SKM-1 treated with dmso at 0.1 percent for 144 hours (cell line): ENCODE measurements around the gene FLNA.
"Not testable (repeated sequence)": the region's sequence is repeated elsewhere in the genome, so short reads cannot be mapped to it uniquely, and the experiment has no call there.

Experiments used
- DNase-seq: peaks from one replicate; lab custom pipeline; 2025; ENCODE audit not compliant: unreplicated experiment; lab: John Stamatoyannopoulos, UW

The FLNA gene, protein sequence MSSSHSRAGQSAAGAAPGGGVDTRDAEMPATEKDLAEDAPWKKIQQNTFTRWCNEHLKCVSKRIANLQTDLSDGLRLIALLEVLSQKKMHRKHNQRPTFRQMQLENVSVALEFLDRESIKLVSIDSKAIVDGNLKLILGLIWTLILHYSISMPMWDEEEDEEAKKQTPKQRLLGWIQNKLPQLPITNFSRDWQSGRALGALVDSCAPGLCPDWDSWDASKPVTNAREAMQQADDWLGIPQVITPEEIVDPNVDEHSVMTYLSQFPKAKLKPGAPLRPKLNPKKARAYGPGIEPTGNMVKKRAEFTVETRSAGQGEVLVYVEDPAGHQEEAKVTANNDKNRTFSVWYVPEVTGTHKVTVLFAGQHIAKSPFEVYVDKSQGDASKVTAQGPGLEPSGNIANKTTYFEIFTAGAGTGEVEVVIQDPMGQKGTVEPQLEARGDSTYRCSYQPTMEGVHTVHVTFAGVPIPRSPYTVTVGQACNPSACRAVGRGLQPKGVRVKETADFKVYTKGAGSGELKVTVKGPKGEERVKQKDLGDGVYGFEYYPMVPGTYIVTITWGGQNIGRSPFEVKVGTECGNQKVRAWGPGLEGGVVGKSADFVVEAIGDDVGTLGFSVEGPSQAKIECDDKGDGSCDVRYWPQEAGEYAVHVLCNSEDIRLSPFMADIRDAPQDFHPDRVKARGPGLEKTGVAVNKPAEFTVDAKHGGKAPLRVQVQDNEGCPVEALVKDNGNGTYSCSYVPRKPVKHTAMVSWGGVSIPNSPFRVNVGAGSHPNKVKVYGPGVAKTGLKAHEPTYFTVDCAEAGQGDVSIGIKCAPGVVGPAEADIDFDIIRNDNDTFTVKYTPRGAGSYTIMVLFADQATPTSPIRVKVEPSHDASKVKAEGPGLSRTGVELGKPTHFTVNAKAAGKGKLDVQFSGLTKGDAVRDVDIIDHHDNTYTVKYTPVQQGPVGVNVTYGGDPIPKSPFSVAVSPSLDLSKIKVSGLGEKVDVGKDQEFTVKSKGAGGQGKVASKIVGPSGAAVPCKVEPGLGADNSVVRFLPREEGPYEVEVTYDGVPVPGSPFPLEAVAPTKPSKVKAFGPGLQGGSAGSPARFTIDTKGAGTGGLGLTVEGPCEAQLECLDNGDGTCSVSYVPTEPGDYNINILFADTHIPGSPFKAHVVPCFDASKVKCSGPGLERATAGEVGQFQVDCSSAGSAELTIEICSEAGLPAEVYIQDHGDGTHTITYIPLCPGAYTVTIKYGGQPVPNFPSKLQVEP (N-terminal part only)

DNA sequence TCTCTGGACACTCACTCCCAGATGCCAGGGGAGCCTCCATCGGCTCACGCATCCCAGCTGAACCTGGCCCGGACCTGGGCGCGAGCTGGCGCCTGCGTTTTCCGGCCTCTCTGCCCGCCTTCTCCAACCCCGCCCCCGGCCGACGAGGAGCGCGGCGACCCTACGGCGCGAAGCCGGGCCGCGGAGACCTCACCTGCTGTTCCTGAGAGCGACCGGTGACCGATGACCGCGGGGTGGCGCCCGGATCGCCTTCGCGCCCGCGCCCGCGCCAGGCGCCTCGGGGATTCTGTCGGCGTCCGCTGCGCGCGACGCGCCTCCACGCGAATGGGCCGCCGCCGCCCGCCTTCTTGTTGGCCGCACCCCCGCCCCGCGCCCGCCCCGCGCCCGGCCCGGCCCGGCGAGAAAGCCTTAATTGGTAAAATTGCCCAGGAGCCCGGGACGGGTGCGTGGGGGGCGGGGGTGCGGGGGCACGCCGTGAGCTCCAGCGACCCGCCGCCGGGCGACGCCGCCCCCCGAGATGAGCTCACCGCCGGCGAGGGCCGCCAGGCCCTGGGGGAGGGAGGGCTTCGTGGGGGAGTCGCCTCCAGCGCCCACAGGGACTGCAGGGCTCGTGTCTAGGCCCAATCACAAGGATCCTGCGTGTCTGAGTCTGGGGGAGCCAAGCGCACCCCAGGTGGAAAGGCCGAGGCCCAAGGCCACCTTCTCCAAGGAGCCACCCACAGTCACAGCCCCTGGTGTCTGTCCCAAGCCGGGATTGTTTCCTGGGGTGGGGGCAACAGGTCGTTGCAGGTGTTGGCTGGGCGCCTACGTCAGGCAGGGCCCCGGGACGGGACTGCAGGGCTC is at the start of gene FLNA:
FLNA (minus strand) TSS at position 322 of the 843 bp plus-strand sequence. CDS start 3,389 bp downstream, outside the sequence.
- DNase-seq = peak; percentile 3

DNA sequence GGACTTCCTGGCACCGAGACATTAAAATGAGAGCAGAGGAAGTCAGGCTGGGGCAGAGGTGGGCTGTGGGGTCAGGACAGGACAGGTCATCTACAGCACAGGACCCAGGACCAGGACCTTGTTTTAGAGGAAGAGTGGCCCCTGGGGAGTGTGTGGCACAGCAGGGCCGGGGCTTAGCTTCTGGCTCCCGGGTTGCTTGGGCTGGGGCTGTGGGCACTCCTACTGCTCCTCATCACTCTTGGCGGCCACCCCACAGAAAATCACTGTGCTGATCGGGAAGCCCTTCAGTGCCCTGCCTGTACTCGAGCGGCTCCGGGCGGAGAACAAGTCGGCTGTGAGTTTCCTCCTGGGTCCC is 45.9 kb upstream of the FLNA start:
- no peak for DNase-seq

DNA sequence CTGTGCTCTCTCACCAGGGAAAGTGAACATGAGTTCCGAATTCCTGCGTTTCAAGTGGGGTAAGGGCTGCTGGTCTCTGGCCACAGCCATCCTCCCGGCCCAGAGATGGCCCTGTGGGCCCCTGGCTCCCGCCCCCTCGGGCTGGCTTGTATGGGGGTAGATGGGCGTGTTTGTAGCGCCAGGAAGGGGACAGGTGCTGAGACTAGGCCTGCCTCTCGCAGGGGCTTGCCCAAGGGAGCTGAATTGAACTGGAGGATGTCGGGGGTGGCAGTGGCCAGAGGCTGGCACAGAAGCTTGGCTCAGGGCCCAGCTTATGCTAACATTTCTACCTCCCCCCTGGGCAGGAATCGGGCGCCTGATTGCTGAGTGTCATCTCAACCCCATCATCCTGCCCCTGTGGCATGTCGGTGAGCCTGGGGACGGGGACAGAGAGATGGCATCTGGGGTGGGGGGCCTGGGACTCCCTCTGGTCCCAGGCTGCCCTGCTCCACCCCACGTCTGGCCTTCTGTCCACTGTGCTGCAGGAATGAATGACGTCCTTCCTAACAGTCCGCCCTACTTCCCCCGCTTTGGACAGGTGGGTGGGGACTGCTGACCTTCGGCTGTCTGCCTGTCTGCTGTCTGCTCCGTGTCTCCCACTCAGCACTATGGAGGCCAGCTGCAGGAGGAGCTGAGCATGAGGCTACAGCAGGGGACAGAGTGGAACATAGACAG is 45.4 kb upstream of the FLNA start:
- no peak for DNase-seq

DNA sequence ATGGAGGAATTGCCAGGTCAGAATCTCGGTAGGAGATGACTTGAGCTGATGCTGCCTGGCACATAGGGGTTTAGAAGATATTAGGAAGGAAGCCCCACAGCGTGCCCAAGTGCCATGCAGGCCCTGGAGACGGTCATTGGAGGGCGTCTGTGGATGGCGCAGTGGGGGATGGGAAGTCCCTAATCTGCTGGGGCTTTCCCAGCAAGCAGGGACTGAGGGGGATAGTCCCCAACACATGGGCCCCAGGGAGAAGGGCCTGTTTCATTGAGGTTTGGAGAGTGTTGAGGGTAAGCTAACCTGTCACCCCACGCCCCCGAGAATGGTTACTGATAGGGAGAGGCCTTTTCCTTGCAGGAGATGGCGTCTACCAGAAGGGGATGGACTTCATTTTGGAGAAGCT is 44.8 kb upstream of the FLNA start:
- no peak for DNase-seq

DNA sequence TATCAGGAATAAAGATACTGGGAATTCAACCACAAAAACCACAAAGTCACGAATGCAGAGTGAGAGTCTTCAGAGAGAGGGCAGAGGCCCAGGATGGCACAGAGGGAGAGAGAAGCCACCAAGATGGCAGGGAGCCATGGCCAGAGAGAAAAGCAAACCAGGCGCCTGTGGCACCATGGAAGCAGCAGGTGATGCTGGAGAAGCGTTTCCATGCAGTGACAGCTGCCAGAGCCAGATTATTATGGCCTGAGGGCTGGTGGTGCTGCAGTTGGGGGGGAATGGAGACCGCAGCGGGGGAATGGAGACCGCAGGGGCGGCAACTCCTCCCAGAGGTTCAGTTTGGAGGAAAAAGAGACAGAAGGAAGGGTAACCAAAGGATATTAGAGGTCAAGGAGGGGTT is 42.7 kb upstream of the FLNA start:
- no peak for DNase-seq

DNA sequence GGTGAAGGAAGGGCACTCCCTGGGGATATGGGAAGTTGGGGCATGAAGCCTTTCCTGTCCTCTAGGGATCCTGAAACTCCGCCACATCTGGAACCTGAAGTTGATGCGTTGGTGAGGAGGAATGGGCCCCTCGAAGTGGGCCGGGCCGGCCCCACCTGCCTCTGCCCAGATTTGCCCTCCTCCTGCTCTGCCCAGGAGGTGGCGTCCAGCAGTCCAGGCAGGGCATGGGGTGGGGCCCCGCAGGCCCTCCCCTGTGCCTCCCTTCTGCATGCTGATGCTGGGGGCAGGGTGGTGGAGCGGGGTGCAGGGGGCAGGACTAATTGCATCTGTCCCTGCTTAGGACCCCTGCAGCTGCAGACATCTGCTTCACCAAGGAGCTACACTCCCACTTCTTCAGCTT is 38.7 kb upstream of the FLNA start:
- no peak for DNase-seq

DNA sequence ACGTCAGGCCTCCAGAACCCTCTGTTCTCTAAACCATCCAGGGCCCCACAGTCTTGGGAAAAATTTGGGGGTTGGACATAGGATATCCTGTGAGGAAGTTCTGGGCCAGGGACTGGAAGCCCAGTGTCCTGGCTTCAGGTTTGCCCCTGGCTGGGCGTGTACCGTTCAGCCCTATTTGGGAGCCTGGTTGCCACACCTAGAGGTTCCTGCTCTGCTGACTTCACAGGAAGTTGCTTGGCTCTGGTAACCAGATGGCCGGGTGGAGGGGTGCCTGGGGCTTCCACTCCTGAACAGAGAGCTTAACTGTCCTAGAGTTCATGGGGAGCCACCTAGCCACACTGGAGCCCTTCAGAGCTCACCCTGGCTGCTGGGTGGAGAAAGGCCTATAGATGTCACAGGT is 38.0 kb upstream of the FLNA start:
- DNase-seq = no peak

DNA sequence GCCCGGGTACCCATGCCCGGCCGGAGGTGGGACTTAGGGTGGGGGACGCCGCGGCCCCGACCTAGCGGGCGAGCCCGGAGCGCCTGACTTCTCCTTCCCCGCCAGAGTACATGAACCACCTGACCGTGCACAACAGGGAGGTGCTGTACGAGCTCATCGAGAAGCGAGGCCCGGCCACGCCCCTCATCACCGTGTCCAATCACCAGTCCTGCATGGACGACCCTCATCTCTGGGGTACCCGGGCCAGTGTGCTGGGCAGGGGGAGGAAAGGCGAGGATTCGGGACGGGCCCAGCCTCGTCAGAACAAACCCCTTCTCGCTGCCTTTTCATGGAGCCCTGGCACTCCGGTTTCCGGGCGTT is 37.5 kb upstream of the FLNA start:
- no peak for DNase-seq

DNA sequence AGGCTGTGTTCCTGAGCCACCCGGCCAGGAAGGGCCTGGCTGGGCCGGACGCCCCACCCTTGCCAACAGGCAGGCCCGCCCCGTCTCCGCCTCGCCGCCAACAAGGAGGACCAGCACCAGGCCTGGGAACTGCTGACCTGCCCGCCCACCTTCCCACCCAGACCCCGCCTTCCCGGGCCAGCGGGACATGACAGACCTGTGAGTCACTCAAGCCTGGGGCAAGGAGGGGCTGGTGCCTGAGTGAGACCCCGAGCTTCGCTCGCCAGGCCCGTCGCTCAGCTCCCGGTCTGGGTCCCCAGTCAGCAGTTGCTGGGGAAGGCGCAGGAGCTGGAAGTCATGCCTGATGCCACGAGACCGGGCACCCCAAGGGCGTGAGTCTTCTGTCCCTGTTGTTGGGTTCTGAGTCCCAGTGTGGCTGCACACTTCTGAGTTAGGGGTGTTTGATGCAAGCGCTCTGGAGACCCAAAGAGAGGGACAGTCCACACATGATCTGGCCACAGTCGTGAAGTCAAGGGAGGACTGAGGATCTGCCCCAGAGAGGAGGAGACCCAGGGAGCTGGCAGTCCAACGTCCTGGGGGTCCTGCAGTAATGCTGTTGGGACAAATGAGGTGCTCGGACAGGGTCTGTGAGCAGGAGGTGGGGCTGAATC is 34.9 kb upstream of the FLNA start, which contains the start of gene DNASE1L1:
DNASE1L1 (minus strand) TSS at position 33 of the 650 bp plus-strand sequence. CDS start 3,686 bp downstream, outside the sequence.
- peak; percentile 62 for DNase-seq

DNA sequence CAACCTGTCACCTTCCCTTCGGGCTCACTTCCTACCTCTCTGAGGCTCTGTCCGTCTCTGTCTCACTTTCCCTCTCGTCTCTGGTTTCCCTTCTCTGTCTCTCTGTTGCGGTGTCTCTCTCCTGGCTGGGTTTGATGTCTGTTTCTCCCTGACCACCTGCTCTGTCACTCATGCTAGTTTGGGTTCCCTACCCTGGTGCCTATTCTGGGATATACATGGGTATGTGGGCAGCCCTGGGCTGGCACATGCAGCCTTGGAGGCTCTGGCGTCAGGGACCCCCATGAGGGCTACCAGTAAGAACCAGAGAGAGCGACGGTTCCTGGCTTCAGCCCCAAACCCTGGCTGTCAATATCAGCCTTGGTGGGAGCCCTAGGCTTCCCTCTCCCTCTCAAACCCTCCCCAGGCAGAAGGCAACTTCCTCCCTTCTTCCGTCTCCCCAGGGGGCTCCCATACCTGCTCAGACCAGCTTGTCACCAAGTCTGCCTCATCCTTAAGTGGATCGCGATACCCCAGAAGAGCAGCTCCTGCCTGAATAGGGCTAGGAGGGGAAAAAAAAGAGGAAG is 34.3 kb upstream of the FLNA start:
- no peak for DNase-seq

DNA sequence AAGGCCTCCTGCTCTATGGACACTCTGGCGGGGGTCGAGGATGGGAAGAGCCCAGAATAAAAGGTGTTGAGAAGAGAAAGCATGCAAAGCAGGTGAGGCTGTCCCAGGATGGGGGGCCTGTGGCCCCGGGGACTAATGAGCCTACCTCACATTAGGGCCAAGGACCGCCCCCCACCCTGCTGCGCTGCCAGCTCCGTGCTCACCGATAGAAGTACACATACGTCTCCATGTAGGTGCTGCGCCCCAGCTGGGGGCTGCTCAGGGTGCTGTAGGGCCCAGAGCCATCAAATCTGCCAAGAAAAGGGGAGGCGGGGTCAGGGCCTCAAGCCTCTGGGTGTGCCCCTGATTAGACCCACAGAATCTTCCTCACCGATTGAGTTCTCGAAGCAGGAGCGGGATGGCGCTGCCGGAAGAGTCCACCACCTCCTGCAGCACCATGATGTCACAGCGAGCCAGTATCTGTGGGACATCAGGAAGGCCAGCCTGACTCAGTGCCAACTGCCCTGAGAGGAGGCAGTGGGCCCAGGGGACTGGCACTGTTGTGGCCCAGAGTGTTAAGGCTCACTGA is 30.3 kb upstream of the FLNA start:
- DNase-seq = no peak

DNA sequence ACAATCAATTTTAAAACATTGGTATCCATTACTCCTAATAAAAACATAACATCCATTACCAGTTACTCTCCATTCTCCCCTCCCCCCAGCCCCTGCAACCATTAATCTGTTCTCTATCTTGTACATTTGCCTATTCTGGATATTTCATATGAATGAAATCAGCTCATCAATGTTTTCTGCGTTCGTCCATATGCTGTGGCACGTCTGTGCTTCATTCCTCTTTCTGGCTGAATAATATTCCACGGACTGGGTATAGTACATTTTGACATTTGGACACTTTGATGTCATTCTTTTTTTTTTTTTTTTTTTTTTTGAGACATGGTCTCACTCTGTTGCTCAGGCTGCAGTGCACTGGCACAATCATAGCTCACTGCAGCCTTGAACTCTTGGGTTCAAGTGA is 29.4 kb upstream of the FLNA start:
- no peak for DNase-seq

DNA sequence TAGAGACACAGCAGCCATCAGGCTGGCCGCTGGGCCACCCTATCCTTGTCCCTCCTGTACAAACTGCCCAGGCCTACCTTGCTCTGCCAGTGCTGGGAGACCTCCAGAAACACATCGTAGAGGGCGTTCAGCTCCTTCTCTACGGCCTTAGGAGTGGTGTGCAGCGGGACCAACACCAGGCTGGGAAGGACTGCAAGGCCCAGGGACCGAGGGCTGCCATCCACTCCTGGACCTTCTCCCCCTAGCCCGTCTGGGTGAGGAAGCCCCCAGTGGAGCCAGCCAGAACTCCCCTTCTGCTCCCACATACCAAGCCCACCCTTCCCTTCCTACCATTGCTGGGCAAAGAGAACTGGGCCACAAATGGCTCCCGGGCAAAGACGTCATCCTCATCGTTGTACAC is 28.8 kb upstream of the FLNA start:
- no peak for DNase-seq

DNA sequence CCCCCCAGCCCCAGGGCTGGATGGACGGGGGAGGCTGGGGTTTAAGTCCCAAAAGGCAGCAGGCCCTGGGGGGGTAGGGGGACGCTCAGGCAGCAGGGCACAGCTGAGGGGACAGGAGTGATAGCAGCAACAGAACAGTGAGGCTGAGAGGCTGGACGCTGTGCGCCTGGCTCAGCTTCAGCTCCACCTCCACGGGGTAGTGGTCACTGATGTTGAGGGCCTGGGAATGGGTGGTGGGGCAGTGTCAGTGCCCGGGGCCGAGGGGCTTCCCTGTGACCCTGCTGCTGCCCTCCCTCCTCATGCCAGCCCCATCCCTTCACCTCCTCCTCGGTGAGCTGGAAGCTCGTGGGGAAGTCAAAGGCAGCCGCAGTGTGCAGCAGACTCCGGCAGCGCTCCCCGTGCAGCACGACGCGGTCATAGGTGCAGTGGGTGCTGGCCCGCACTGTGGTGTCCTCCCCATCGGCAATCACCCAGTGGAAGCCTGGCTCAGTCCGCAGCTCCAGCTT is 28.2 kb upstream of the FLNA start:
- no peak for DNase-seq

DNA sequence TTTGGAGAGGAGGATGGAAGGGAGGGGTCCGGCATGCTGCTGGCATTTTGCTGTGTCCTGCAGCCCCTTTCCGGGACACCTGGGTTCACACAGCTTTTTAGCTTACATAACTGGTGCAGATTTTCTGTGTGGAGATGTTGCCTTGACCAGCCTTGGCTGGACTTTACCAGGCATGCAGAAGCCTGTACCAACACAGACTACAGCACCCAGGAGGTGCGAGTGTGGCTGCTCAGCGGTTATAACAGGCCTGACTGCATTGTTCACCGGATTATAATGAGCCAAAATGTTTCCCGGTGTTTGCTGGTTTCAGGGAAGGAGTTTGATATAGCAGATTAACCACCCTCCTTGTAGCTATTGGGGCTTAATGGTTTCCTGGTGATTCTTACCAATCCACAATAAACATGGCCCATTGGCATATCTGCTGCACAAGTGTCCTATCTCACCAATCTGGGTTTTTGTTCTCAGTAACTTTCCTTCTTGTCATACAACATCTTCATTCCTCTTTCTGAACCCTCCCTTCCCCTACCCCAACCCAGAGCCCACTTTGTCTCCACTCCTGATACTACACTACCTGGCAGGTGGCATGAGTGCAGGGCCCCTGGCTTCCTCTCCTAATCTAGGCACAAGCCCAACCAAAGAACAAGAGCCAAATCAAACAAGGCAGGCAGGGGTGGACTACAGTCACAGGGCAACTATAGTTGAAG is 27.6 kb upstream of the FLNA start:
- no peak for DNase-seq

DNA sequence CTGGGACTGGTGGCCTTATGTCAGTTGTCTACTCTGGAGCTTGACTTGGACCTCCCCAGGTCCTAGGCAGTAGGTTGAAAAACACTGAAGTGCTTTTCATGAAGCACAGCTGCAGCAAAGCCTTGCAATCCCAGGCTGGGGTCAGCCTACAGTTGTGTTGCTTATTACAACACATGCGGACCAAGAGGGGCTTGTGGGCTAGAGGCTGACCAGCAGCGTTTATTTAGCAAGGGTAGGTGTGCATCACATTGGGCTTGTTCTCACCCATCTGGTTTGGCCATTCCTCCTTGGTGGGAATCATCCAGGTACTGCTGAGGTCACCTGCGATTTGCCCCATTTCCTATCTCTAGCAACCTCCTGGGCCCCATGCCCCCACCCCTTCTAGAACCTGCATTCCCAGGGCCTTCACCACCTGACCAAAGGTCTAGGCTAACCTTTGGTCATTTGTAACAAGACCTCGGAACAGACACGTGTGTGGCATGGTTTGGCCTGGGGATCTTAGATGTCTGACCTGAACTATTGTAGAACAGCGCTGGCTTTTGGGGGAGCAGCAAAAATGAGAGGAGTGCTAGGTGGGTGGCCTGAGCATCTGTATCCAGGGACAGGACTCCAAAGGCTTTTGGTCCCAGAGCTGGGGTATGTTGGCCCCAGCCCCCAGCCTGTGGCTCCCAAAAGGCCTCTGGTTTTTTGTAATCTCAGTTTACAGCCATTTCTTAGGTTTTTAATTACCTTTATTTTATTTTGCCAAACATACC is 26.8 kb upstream of the FLNA start:
- DNase-seq = no peak

DNA sequence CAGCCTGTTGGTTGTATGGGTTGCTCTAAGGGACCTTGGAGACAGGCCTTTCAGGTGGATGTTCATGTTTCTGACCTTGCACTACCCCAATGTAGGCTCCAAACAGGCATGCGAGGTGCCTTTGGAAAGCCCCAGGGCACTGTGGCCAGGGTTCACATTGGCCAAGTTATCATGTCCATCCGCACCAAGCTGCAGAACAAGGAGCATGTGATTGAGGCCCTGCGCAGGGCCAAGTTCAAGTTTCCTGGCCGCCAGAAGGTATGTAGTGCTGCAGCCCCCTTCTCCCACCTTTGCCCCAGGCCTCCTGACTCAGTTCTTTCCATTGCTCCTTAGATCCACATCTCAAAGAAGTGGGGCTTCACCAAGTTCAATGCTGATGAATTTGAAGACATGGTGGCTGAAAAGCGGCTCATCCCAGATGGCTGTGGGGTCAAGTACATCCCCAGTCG is 26.0 kb upstream of the FLNA start:
- DNase-seq = not testable (repeated sequence)
